22Rv1 (cell line): ENCODE measurements around the gene ZNF565.

Experiments
- ZFX ChIP-seq: fragments of 450-650 bp; IDR thresholded peaks from 2 replicates; pipeline ENCODE4 v1.6.1; 2017; ENCODE audit warnings: antibody characterized with exemption, borderline replicate concordance
- TF ChIP-seq, protein P1 (sequence below): fragments of 450-650 bp; IDR thresholded peaks from 2 replicates; pipeline ENCODE4 v1.5.1; 2017; ENCODE audit warnings: mild to moderate bottlenecking

GRCh38 chr19:36201684-36202083 is 12.8 kb downstream of the ZNF565 start:
- TF ChIP-seq, protein P1, sequence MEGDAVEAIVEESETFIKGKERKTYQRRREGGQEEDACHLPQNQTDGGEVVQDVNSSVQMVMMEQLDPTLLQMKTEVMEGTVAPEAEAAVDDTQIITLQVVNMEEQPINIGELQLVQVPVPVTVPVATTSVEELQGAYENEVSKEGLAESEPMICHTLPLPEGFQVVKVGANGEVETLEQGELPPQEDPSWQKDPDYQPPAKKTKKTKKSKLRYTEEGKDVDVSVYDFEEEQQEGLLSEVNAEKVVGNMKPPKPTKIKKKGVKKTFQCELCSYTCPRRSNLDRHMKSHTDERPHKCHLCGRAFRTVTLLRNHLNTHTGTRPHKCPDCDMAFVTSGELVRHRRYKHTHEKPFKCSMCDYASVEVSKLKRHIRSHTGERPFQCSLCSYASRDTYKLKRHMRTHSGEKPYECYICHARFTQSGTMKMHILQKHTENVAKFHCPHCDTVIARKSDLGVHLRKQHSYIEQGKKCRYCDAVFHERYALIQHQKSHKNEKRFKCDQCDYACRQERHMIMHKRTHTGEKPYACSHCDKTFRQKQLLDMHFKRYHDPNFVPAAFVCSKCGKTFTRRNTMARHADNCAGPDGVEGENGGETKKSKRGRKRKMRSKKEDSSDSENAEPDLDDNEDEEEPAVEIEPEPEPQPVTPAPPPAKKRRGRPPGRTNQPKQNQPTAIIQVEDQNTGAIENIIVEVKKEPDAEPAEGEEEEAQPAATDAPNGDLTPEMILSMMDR, result no peak
- TF ChIP-seq ZFX, result no peak
